Measurements from ENCODE around the gene CRTAP. TPM values are rescaled to one million over a fixed set of nuclear protein-coding genes. Genes with fewer than 3 reads are reported as not detected.
"Not testable (repeated sequence)": the region's sequence is repeated elsewhere in the genome, so short reads cannot be mapped to it uniquely, and the experiment has no call there.

CRTAP gene
- 36.5 and 36.6 TPM in 2 replicates for total RNA-seq

DNA sequence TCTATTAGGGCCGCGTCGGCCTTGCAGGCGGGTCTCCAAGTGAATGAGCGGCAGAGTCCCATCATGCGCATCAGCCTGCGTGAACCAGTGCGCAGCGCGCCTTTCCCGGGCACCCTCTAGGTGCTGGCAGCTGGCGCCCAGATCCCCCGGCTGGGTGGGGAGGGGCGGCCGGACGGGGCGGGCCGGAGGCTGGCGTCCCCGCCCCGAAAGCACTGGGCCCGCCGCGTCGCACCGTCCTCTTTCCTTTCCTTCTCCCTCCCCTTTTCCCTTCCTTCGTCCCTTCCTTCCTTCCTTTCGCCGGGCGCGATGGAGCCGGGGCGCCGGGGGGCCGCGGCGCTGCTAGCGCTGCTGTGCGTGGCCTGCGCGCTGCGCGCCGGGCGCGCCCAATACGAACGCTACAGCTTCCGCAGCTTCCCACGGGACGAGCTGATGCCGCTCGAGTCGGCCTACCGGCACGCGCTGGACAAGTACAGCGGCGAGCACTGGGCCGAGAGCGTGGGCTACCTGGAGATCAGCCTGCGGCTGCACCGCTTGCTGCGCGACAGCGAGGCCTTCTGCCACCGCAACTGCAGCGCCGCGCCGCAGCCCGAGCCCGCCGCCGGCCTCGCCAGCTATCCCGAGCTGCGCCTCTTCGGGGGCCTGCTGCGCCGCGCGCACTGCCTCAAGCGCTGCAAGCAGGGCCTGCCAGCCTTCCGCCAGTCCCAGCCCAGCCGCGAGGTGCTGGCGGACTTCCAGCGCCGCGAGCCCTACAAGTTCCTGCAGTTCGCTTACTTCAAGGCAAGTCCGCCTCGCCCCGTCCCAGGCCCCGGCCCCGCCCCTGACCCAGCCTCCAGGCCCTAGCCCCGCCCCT lies at the start of gene CRTAP:
Gene CRTAP, plus strand, starts transcription at position 243 of the 850 bp plus-strand sequence. Its CDS starts 64 bp downstream, at position 307.
- Mint-ChIP-seq H3K36me3 (ENCODE audit: low read depth) (peaks cover 3% of the 10 kb centered on the region), H3K9me3 (no peaks in the 10 kb centered on the region), H3K27me3 (no peaks in the 10 kb centered on the region), H3K4me1 (peaks cover 50% of the 10 kb centered on the region), H3K4me3 (peak within 1 kb of the TSS; percentile 87), H3K27ac (peak within 1 kb of the TSS; percentile 85)
- TF ChIP-seq, protein P1, sequence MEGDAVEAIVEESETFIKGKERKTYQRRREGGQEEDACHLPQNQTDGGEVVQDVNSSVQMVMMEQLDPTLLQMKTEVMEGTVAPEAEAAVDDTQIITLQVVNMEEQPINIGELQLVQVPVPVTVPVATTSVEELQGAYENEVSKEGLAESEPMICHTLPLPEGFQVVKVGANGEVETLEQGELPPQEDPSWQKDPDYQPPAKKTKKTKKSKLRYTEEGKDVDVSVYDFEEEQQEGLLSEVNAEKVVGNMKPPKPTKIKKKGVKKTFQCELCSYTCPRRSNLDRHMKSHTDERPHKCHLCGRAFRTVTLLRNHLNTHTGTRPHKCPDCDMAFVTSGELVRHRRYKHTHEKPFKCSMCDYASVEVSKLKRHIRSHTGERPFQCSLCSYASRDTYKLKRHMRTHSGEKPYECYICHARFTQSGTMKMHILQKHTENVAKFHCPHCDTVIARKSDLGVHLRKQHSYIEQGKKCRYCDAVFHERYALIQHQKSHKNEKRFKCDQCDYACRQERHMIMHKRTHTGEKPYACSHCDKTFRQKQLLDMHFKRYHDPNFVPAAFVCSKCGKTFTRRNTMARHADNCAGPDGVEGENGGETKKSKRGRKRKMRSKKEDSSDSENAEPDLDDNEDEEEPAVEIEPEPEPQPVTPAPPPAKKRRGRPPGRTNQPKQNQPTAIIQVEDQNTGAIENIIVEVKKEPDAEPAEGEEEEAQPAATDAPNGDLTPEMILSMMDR (IDR thresholded peaks at IDR 0.05): no peak
- DNase-seq: peak; percentile 91
- ATAC-seq (ENCODE audit: low read depth): peak; percentile 83
- CTCF ChIA-PET: interaction anchor here (1.2 kb wide), 1 partner anchor 17 kb away, joined by 3 read pairs; no protein-coding TSS in a partner anchor
- POLR2A ChIA-PET: interaction anchor here (0.6 to 5.1 kb wide), 4 partner anchors 17 to 1581 kb away, joined by 3 to 31 read pairs (median 4); partner anchors contain the start of genes GLB1, STT3B and TMPPE
- intact Hi-C loops (cut with micrococcal nuclease): loop anchor here (1.0 to 10.0 kb wide), 8 partner anchors 17 to 1581 kb away; partner anchors contain the start of genes CLASP2, GLB1, PDCD6IP and STT3B

DNA sequence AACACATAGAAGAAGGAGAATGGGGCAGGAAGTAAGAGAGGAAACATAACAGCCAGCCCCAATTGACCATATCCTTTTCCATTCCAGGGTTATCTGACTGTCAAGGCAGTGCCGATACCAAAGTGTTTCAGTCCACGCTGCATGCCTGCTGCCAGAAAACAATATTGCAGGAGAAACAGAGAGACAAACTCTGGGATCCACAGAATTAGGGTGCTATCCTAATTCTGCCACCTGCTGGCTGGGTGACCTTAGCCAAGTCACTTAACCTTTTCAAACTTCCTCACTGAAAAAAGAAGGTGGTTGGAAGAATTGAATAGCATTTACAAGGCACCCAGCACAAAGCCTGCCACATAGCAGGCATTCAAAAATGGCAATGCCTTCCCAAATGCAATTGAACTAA lies 48.9 kb upstream of the CRTAP start:
- TF ChIP-seq, protein P1 (IDR thresholded peaks at IDR 0.05): no peak
- Mint-ChIP-seq H3K27ac (no peak overlapping the region), H3K4me1 (peaks cover 42% of the 10 kb centered on the region), H3K27me3 (no peaks in the 10 kb centered on the region), H3K9me3 (no peaks in the 10 kb centered on the region), H3K4me3 (no peak overlapping the region), H3K36me3 (ENCODE audit: low read depth) (peaks cover 69% of the 10 kb centered on the region)
- ATAC-seq (ENCODE audit: low read depth): no peak
- intact Hi-C loops (cut with micrococcal nuclease): loop anchor here (1.0 kb wide), 1 partner anchor 118 kb away; no protein-coding TSS in a partner anchor
- POLR2A ChIA-PET: interaction anchor here (0.7 kb wide), 1 partner anchor 17 kb away, joined by 3 read pairs; no protein-coding TSS in a partner anchor
- no peak for DNase-seq
- CTCF ChIA-PET: interaction anchor here (1.0 kb wide), 1 partner anchor 117 kb away, joined by 3 read pairs; no protein-coding TSS in a partner anchor

DNA sequence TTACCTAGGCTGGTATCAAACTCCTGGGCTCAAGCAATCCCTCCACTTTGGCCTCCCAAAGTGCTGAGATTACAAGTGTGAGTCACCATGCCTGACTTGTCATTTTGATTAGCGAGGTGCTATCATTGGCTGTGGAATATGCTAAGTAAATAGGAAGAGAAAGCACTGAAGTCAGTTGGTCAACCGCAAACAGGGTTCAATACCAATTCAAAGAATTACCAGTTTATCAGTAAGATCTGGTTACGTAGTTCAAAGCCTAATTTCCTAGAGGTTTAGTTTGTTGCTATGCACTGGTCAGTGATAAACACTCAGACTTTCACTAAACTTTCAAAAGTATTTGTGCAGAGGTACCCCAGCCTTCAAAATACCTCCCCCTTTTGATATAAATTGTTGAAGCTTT lies 46.3 kb upstream of the CRTAP start:
- Mint-ChIP-seq H3K36me3 (ENCODE audit: low read depth) (peaks cover 71% of the 10 kb centered on the region), H3K4me3 (no peak overlapping the region), H3K27ac (no peak overlapping the region), H3K27me3 (no peaks in the 10 kb centered on the region), H3K4me1 (peaks cover 21% of the 10 kb centered on the region), H3K9me3 (no peaks in the 10 kb centered on the region)
- TF ChIP-seq, protein P1 (IDR thresholded peaks at IDR 0.05): no peak
- ChIA-PET CTCF (interaction anchor here (1.9 kb wide), 1 partner anchor 119 kb away, joined by 5 read pairs; no protein-coding TSS in a partner anchor), POLR2A (no interaction called here)
- no peak for DNase-seq
- ATAC-seq (ENCODE audit: low read depth): no peak
- intact Hi-C loops (cut with micrococcal nuclease): no loop called here

DNA sequence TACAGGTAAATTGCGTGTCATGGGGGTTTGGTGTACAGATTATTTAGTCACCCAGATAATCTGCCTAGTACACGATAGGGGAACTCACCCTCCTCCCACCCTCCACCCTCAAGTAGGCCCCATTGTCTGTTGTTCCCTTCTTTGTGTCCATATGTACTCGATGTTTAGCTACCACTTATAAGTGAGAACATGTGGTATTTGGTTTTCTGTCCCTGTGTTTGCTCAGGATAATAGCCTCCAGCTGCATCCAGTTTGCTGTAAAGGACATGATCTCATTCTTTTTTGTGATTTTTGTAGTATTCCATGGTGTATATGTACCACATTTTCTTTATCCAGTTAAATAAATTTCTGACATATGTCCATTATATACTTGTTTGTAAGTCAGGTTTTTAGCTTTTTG lies 44.0 kb upstream of the CRTAP start:
- POLR2A ChIA-PET: interaction anchor here (0.6 kb wide), 1 partner anchor 391 kb away, joined by 3 read pairs; no protein-coding TSS in a partner anchor
- ATAC-seq (ENCODE audit: low read depth); DNase-seq; H3K27me3 Mint-ChIP-seq; CTCF ChIA-PET; H3K27ac Mint-ChIP-seq; H3K4me3 Mint-ChIP-seq; H3K9me3 Mint-ChIP-seq: not testable (repeated sequence)
- intact Hi-C loops (cut with micrococcal nuclease): loop anchor here (10.0 kb wide), 1 partner anchor 335 kb away; no protein-coding TSS in a partner anchor
- H3K4me1 Mint-ChIP-seq: peaks cover 12% of the 10 kb centered on the region
- H3K36me3 Mint-ChIP-seq (ENCODE audit: low read depth): peaks cover 61% of the 10 kb centered on the region

DNA sequence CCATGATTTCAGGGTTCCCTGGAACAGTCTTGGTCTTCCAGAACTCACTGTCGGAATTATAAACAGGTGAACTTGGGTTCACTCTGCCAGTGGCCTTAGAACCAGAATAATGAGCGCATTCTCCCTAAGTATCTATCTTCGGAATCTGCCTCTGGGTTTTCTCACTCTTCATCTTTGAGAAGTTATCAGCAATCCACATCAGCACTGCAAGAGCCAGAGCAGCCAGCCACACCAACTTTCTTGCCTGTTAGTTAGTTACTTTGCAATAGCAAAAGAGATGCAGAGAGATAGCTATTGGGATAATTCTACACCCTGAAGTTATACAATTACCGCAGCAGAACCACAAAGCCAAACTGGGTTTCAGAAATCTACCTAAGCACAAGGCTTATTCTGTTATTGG lies 42.6 kb upstream of the CRTAP start:
- ChIA-PET CTCF (interaction anchor here (1.2 to 5.2 kb wide), 2 partner anchors 23 to 122 kb away, joined by 3 to 74 read pairs; no protein-coding TSS in a partner anchor), POLR2A (no interaction called here)
- TF ChIP-seq, protein P1 (IDR thresholded peaks at IDR 0.05): no peak
- Mint-ChIP-seq H3K4me1 (peaks cover 10% of the 10 kb centered on the region), H3K27ac (no peak overlapping the region), H3K4me3 (no peak overlapping the region), H3K9me3 (no peaks in the 10 kb centered on the region), H3K27me3 (no peaks in the 10 kb centered on the region), H3K36me3 (ENCODE audit: low read depth) (peaks cover 64% of the 10 kb centered on the region)
- ATAC-seq (ENCODE audit: low read depth) (no peak), DNase-seq (no peak)
- intact Hi-C loops (cut with micrococcal nuclease): loop anchor here (10.0 kb wide), 1 partner anchor 336 kb away; no protein-coding TSS in a partner anchor

All from activated B cell treated with CpG ODN at 0.5 μM for 24 hours (primary cell).